ENCODE data around the gene GAS7.

GRCh38 chr17:9957244-9957643 lies 241.2 kb downstream of the GAS7 start:
- TF ChIP-seq, protein P1, sequence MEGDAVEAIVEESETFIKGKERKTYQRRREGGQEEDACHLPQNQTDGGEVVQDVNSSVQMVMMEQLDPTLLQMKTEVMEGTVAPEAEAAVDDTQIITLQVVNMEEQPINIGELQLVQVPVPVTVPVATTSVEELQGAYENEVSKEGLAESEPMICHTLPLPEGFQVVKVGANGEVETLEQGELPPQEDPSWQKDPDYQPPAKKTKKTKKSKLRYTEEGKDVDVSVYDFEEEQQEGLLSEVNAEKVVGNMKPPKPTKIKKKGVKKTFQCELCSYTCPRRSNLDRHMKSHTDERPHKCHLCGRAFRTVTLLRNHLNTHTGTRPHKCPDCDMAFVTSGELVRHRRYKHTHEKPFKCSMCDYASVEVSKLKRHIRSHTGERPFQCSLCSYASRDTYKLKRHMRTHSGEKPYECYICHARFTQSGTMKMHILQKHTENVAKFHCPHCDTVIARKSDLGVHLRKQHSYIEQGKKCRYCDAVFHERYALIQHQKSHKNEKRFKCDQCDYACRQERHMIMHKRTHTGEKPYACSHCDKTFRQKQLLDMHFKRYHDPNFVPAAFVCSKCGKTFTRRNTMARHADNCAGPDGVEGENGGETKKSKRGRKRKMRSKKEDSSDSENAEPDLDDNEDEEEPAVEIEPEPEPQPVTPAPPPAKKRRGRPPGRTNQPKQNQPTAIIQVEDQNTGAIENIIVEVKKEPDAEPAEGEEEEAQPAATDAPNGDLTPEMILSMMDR (IDR thresholded peaks at IDR 0.05) = no peak
- TF ChIP-seq EP300 (IDR thresholded peaks at IDR 0.05) (no peak), POLR2A (IDR thresholded peaks at IDR 0.05) (no peak), POLR2AphosphoS5 (IDR thresholded peaks at IDR 0.05) (no peak)
